H4 (cell line): ENCODE measurements around the gene TM2D3. TPM values are rescaled to one million over a fixed set of nuclear protein-coding genes. Genes with fewer than 3 reads are reported as not detected.

Source experiments
- DNase-seq: peaks from one replicate; pipeline ENCODE4 v3.0.0-alpha.2; 2015; ENCODE audit warnings: low spot score
- total RNA-seq: library from RNA; depleted of rRNA; stranded (reverse); fragments of >200 nt; shearing (Covaris generic); gene quantifications from 2 replicates; pipeline ENCODE4 v1.2.3, GENCODE V29; 2014; rRNA removed

Gene TM2D3
- total RNA-seq, 1 experiment from 2014 or later: 47.9 TPM

DNA sequence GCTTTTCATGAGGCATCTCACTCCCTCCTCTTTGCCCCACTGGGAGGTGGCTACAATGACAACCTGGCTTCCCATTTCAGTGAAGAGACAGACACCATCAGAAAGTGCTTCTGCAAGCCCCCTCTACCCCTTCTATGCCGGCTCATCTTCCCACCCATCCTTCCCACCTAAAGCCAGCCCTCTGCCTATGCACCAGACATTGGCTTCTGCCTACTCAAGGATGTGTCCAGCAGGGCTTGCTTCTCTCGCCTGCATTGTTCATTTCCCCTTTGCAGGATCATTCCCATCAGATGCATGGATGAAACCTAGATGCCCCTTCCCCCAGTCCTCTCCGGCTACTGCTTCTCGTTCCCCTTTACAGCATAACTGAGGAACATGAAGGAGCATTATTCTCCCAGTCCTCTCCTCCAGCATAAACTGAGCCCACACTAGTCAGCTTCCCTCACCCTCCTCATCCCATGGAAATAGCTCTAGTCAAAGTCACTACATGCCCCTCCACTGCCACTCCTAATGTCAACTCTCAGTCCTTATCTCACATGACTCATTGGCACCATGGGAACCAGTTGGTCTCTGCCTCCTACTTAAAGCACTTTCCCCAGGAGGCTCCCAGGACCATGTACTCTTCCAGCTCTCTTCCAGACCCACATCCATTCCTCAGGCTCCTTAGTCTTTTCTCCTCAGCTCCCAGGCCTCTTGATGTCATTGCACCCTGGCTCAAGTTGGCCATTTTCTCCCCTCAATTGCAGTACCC, 47.9 kb downstream of the TM2D3 start:
- no peak for DNase-seq

DNA sequence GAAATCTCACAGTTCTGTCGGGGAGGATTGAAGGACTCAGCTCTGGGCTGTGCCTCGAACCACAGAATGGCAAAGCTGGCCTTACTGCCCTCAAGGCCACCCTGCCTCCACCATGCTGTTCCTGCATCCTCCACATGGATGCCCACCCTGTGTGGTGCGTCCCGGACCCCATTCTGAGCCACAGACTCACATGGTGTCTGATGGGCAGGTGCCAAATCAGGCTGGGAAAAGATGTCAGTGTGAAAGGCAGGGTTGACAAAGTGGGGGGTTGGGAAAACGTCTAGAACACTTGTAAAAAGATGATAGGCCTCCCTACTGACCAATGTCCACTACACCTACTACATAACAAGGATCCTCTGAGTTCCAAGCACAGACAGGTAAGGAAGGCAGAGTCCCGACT, 49.4 kb downstream of the TM2D3 start:
- no peak for DNase-seq

DNA sequence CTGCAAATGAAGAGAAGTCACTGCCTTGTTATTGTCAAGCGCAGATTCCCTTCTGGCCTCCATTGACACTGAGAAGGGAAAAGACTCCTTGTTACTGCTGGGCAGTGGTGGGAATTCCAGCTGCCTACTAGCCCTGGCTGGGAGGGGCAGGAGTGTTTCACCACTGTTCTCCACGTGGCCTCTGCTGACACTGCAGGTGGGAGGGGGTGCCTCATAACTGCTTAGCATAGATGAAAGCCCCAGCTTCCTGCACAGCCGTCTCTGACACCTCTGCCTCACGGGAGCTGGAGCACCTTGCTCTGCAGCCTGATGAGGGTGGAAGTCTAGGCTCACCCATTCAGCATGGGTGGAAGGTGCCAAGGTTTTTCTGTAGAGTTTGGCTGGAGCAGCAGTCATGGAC, 52.1 kb downstream of the TM2D3 start:
- DNase-seq: no peak

DNA sequence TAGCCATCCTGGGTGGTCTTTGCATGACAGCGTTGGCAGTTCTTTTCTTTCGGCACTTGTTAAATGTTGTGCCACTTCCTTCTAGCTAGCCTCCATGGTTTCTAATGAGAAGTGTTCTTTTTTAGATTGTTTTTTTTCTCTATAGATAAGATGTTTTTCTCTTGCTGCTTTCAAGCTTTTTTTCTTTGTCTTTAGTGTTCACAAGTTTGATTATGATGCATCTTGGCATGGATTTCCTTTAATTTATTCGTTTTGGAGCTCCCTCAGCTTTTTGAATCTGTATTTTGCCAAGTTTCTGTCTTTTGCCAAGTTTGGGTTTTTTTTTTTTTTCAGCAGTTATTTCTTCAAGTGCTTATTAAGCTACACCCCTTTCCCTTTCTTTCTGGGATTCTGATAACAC, 53.1 kb downstream of the TM2D3 start:
- no peak for DNase-seq

DNA sequence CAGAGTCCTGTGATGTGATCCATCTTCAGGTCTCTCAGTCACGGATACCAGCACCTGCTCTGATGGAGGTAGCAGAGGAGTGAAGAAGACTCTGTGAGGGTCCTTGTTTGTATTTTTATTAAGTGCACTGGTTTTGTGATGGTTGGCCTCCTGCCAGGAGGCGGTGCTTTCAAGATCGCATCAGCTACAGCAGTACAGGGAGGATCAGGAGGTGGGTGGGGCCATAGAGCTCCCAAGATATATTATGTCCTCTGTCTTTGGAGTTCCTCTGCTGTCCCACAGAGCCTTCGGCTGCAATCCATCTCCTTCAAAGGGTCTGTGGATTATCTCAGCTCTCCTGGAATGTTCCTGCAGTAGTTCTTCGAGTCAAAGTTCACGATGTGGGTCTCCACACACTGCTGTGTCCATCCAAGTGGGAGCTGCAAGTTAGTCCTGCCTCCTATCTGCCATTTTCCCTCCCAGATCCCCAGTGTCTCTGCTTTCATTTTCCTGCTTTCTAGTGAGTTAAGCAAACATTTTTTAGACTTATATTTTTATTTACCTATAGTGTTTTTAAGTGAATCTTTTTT, 54.7 kb downstream of the TM2D3 start:
- no peak for DNase-seq

DNA sequence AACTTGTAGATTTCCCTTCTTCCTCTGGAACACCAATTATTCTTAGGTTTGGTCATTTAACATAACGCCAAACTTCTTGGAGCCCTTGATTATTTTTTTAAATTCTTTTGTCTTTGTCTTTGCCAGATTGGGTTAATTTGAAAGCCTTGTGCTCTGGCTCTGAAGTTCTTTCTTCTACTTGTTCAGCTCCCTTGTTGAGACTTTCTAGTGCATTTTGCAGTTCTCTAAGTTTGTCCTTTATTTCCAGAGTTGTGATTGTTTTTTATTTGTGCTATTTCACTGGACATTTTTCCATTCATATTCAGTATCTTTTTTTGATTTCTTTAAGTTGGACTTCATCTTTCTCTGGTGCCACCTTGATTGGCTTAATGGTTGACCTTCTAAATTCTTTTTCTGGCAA, 55.5 kb downstream of the TM2D3 start:
- no peak for DNase-seq

Other genes starting within 250 kb of the TM2D3 start
- not detected in 2 replicates for gene PCSK6, start 162.7 kb downstream of the TM2D3 start, total RNA-seq
- 5.7 and 8.2 TPM in 2 replicates for gene TARS3, start 72.1 kb upstream of the TM2D3 start, total RNA-seq
- not detected in 2 replicates for gene OR4F6, start 151.1 kb upstream of the TM2D3 start, total RNA-seq
- gene OR4F15, start 159.8 kb upstream of the TM2D3 start, total RNA-seq: not detected in 2 replicates